ENCODE data around the gene TMEM256. TPM values are rescaled to one million over a fixed set of nuclear protein-coding genes. Genes with fewer than 3 reads are reported as not detected.

TMEM256 gene
- total RNA-seq, 1 donor from 2014 or later = 67.8 TPM

DNA sequence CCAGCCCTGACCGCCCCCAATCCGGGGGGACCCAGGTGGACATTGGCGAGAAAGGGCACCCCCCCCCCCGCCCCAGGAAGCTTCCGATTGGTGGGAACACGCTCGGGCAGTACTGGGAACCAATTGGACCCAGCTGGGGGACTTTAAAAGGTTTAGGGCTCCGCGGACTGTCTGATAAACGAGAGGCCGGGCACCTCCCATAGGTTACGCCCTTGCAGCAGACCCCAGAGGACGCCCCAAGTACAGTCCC is 245 bp downstream of the TMEM256 start:
- Histone ChIP-seq H3K9me3 (replicated peaks) (no peaks in the 10 kb centered on the region), H3K4me3 (peak overlapping the region; percentile 78), H3K27ac (replicated peaks) (peak overlapping the region; percentile 96), H3K27me3 (ENCODE audit: low read depth) (no peaks in the 10 kb centered on the region), H3K4me1 (peaks cover 32% of the 10 kb centered on the region), H3K36me3 (no peaks in the 10 kb centered on the region)
- intact Hi-C loops (cut with micrococcal nuclease) = no loop called here
- TF ChIP-seq, protein P1, sequence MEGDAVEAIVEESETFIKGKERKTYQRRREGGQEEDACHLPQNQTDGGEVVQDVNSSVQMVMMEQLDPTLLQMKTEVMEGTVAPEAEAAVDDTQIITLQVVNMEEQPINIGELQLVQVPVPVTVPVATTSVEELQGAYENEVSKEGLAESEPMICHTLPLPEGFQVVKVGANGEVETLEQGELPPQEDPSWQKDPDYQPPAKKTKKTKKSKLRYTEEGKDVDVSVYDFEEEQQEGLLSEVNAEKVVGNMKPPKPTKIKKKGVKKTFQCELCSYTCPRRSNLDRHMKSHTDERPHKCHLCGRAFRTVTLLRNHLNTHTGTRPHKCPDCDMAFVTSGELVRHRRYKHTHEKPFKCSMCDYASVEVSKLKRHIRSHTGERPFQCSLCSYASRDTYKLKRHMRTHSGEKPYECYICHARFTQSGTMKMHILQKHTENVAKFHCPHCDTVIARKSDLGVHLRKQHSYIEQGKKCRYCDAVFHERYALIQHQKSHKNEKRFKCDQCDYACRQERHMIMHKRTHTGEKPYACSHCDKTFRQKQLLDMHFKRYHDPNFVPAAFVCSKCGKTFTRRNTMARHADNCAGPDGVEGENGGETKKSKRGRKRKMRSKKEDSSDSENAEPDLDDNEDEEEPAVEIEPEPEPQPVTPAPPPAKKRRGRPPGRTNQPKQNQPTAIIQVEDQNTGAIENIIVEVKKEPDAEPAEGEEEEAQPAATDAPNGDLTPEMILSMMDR (IDR thresholded peaks at IDR 0.05; ENCODE audit: borderline replicate concordance) = no peak
- DNase-seq = no peak

DNA sequence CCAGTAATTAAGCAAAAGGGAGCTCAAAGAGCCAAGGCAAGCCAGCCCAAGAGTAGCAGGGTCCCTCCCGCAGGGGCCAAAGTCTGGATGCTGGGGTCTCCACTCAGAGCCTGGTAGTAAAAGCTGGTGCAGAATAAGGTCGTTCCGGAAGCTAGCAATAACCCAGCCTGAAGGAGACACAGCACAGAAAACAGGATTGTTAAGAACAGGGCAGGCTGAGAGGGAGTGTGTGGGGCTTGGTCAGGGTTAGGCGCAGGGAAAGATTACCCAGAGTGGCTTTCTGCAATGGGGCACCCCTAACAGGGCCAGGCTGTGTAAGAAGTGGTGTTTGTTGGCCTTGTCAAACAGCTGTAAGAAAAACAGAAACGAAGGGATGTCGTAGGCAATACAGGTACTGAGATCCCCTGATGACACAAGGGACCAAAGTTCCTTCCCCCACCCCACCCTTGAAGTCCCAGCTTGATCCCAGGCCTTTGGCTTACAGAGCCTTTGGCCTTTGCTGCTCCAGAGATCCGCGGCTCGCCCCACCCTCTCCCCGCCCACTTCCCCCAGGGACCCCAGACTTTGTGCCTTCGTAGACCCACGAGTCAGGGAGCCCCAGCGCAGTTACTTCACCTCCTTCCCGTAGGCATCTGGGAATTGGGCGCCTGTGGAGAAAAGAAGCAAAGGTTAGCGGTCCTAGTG is 712 bp downstream of the TMEM256 start:
- H3K36me3 ChIP-seq = no peaks in the 10 kb centered on the region
- TF ChIP-seq, protein P1 (IDR thresholded peaks at IDR 0.05; ENCODE audit: borderline replicate concordance) = no peak
- H3K27ac ChIP-seq (replicated peaks) = peak overlapping the region; percentile 96
- H3K27me3 ChIP-seq (ENCODE audit: low read depth) = no peaks in the 10 kb centered on the region
- H3K4me1 ChIP-seq = peaks cover 32% of the 10 kb centered on the region
- intact Hi-C loops (cut with micrococcal nuclease) = no loop called here
- peak; percentile 80 for DNase-seq
- peak overlapping the region; percentile 78 for H3K4me3 ChIP-seq
- H3K9me3 ChIP-seq (replicated peaks) = no peaks in the 10 kb centered on the region

DNA sequence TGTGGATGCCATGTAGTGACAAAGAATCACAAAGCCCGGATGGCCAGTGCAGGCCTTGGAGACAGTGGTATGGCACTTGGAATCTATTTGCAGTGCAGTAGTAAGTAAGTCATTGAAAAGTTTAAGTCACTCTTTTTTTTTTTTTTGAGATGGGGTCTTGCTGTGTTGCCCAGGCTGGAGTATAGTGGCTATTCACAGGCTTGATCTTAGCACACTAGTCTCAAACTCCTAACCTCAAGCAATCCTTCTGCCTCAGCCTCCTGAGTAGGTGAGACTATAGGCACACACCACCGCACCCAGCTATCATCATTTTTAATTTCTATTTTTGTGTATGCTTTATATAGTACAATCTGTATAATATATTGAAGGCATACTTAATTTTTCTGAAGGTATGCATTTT is 5.3 kb downstream of the TMEM256 start:
- H3K36me3 ChIP-seq = no peaks in the 10 kb centered on the region
- TF ChIP-seq, protein P1 (IDR thresholded peaks at IDR 0.05; ENCODE audit: borderline replicate concordance) = no peak
- DNase-seq = no peak
- intact Hi-C loops (cut with micrococcal nuclease) = no loop called here
- H3K4me1 ChIP-seq = peaks cover 39% of the 10 kb centered on the region
- H3K9me3 ChIP-seq (replicated peaks) = no peaks in the 10 kb centered on the region
- no peaks in the 10 kb centered on the region for H3K27me3 ChIP-seq (ENCODE audit: low read depth)
- no peak overlapping the region for H3K4me3 ChIP-seq
- H3K27ac ChIP-seq (replicated peaks) = no peak overlapping the region

DNA sequence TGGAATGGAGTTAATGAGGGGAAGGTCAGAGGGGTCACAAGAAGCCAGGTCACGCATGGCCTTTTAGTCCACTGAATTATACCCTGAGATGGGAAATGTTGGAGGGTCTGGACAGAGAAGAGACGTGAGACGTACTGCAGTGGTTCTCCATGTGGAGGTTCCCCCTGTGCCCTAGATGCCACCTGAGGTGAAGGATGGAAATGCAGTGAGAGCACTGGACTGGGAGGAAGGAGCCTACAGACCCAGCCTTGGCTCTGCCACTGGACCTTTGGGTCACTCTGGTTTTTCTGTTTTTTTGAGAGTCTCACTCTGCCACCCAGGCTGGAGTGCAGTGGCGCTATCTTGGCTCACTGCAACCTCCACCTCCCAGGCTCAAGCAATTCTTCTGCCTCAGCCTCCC is 7.8 kb downstream of the TMEM256 start:
- no peak for DNase-seq
- H3K4me1 ChIP-seq = peaks cover 34% of the 10 kb centered on the region
- no peak overlapping the region for H3K27ac ChIP-seq (replicated peaks)

DNA sequence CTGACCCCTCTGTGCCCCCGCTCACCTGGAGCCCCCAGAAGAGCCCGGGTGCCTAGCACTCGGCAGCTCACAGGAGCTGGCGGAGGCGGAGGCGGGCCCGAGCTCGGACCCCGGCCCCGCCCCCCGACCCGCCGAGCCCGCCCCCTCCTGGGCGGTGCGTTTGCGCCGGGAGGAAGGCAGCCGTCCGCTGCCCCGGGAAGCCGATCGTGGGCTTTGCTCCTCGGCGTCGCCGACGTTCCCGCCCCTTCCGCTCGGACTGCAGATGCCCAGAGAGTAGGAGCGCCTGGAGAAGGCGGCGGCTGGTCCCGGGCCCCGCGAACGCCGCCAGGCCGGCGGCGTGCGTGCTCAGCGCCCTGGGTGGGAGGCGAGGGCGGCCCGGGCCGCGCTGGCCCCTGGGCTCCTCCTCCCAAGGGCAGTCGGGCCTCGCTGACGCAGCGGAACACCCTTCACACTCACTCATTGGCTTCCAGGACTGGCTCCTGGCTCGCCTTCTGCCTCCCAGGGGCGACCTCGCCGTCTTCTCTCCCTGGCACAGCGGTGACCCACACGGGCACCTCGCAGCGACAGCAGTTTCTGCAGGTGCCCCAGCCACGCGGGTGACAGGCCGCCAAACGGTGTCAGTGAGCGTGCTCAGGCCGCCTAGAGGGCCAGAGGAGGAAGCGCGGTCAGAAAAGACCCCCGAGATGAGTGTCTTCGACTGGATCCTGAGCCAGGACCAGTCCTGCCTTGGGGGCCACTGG is 9.3 kb downstream of the TMEM256 start, which contains the start of gene PLSCR3:
PLSCR3 (minus strand) TSS at position 74 of the 740 bp plus-strand sequence. CDS start 415 bp downstream, outside the sequence.
- TF ChIP-seq, protein P1 (IDR thresholded peaks at IDR 0.05; ENCODE audit: borderline replicate concordance) = peak; percentile 52
- Histone ChIP-seq H3K4me1 (peaks cover 43% of the 10 kb centered on the region), H3K27ac (replicated peaks) (peak within 1 kb of the TSS; percentile 96), H3K4me3 (peak within 1 kb of the TSS; percentile 80), H3K27me3 (ENCODE audit: low read depth) (no peaks in the 10 kb centered on the region), H3K9me3 (replicated peaks) (no peaks in the 10 kb centered on the region), H3K36me3 (peaks cover 25% of the 10 kb centered on the region)
- peak; percentile 91 for DNase-seq
- intact Hi-C loops (cut with micrococcal nuclease) = no loop called here

More for the DNA sequence above, 7.8 kb downstream of the TMEM256 start:
- TF ChIP-seq, protein P1 (IDR thresholded peaks at IDR 0.05; ENCODE audit: borderline replicate concordance) = no peak
- Histone ChIP-seq H3K9me3 (replicated peaks) (no peaks in the 10 kb centered on the region), H3K27me3 (ENCODE audit: low read depth) (no peaks in the 10 kb centered on the region), H3K36me3 (peaks cover 12% of the 10 kb centered on the region), H3K4me3 (no peak overlapping the region)
- intact Hi-C loops (cut with micrococcal nuclease) = no loop called here
